ENCODE data around the gene DPP8.

DPP8 gene

DNA sequence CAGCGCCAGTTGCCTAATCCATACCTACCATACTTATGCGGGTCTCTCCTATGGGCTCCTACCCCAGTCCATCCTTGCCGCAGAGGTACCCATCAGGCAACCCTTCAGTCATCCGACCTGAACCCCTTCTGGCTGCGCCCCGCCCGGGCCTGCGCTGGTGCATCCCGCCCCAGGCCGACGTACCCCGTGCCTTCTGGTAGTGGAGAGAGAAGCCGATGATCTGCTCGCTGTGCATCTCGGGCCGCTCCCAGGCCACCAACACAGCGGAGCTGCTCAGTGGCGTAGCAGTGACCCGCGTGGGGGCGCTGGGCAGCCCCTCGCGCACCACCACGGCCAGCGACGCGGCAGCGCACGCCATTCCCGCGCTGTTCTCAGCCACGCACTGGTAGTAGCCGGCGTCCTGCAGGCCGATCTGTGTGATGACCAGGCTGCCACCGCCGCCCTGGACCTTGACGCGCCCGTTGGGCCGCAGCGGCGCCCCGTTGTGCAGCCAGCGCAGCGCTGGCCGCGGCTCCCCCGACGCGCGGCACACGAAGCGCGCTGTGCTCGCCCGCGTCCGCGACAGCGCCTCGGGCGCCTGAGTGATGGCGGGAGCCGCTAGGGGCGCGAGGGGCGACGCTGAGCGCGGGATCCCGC, 121.8 kb downstream of the DPP8 start:
- peak overlapping the region; percentile 43 for H3K9ac ChIP-seq (ENCODE audit: low read length)
- DNase-seq: no peak
- H3K4me2 ChIP-seq (ENCODE audit: low read length): peak overlapping the region; percentile 41
- no peaks in the 10 kb centered on the region for H3K79me2 ChIP-seq (ENCODE audit: control insufficient read depth, insufficient read depth, low read length)
- H3K18ac ChIP-seq (ENCODE audit: low read length): no peak overlapping the region
- H4K5ac ChIP-seq (ENCODE audit: low read length): no peak overlapping the region
- H3K36me3 ChIP-seq (ENCODE audit: control insufficient read depth, insufficient read depth, low read length): no peaks in the 10 kb centered on the region
- H2BK120ac ChIP-seq (ENCODE audit: low read depth, low read length): no peak overlapping the region
- no peak overlapping the region for H3K23ac ChIP-seq (ENCODE audit: low read length)
- no peak overlapping the region for H3K4me3 ChIP-seq (ENCODE audit: low read length)
- no peaks in the 10 kb centered on the region for H3K79me1 ChIP-seq (ENCODE audit: low read length)
- H3K4ac ChIP-seq (ENCODE audit: low read depth, low read length): no peak overlapping the region
- H2BK15ac ChIP-seq (replicated peaks; ENCODE audit: low read depth): no peak overlapping the region
- peaks cover 14% of the 10 kb centered on the region for H3K27me3 ChIP-seq (ENCODE audit: insufficient read depth, low read length, poor library complexity)
- no peak overlapping the region for H3K27ac ChIP-seq (ENCODE audit: low read depth, low read length)
- no peaks in the 10 kb centered on the region for H3K4me1 ChIP-seq (ENCODE audit: control insufficient read depth, low read depth, low read length)
- no CpG with 5 or more reads among the region's 72 CpGs for WGBS (ENCODE audit: extremely low coverage, insufficient coverage, low lambda C conversion rate)
- H2AK5ac ChIP-seq (ENCODE audit: low read length): no peak overlapping the region
- peak overlapping the region; percentile 69 for H3K56ac ChIP-seq (ENCODE audit: low read length)
- H2BK5ac ChIP-seq (ENCODE audit: low read length): no peak overlapping the region
- no peak overlapping the region for H4K8ac ChIP-seq (ENCODE audit: low read depth, low read length)

GRCh38 chr15:65394936-65395335, 122.6 kb downstream of the DPP8 start:
- H2BK5ac ChIP-seq (ENCODE audit: low read length): no peak overlapping the region
- H2BK120ac ChIP-seq (ENCODE audit: low read depth, low read length): no peak overlapping the region
- H4K8ac ChIP-seq (ENCODE audit: low read depth, low read length): no peak overlapping the region
- no peak overlapping the region for H3K4ac ChIP-seq (ENCODE audit: low read depth, low read length)
- WGBS (ENCODE audit: extremely low coverage, insufficient coverage, low lambda C conversion rate): no CpG with 5 or more reads among the region's 9 CpGs
- H3K79me1 ChIP-seq (ENCODE audit: low read length): no peaks in the 10 kb centered on the region
- H3K27me3 ChIP-seq (ENCODE audit: insufficient read depth, low read length, poor library complexity): peaks cover 14% of the 10 kb centered on the region
- no peak overlapping the region for H3K56ac ChIP-seq (ENCODE audit: low read length)
- no peak overlapping the region for H3K18ac ChIP-seq (ENCODE audit: low read length)
- no peak for DNase-seq
- H3K4me2 ChIP-seq (ENCODE audit: low read length): no peak overlapping the region
- H3K4me3 ChIP-seq (ENCODE audit: low read length): no peak overlapping the region
- no peak overlapping the region for H3K27ac ChIP-seq (ENCODE audit: low read depth, low read length)
- no peak overlapping the region for H2AK5ac ChIP-seq (ENCODE audit: low read length)
- no peak overlapping the region for H3K9ac ChIP-seq (ENCODE audit: low read length)
- H3K4me1 ChIP-seq (ENCODE audit: control insufficient read depth, low read depth, low read length): no peaks in the 10 kb centered on the region
- no peak overlapping the region for H4K5ac ChIP-seq (ENCODE audit: low read length)
- no peaks in the 10 kb centered on the region for H3K36me3 ChIP-seq (ENCODE audit: control insufficient read depth, insufficient read depth, low read length)
- no peaks in the 10 kb centered on the region for H3K79me2 ChIP-seq (ENCODE audit: control insufficient read depth, insufficient read depth, low read length)
- no peak overlapping the region for H2BK15ac ChIP-seq (replicated peaks; ENCODE audit: low read depth)
- H3K23ac ChIP-seq (ENCODE audit: low read length): no peak overlapping the region

DNA sequence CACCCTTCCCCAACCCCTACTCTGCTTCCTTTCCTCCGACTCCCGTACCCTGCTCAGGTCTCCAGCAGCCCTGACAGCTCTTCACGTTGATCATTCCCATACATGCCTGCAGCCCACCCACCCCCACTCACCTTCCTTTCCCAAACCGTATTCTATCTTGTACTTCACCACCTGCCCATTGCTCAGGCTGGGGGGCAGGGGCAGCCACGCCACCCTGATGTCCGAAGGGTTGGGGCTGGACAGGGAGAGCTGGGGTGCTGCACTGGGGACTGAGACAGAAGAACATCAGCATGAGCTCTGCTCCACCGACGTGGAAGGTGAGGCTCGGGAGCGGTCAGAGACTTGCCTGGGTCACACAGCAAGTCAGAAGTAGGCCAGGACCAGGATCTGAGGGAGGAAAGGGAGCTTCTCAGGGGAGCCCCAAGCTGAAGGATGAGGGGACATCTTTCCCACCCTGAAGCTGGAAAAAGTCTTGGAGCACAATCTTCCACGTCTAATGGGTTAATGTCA, 123.2 kb downstream of the DPP8 start:
- Histone ChIP-seq H3K4me2 (ENCODE audit: low read length) (no peak overlapping the region), H3K18ac (ENCODE audit: low read length) (no peak overlapping the region), H3K79me2 (ENCODE audit: control insufficient read depth, insufficient read depth, low read length) (no peaks in the 10 kb centered on the region), H2AK5ac (ENCODE audit: low read length) (no peak overlapping the region), H3K9ac (ENCODE audit: low read length) (no peak overlapping the region), H3K4ac (ENCODE audit: low read depth, low read length) (no peak overlapping the region), H2BK5ac (ENCODE audit: low read length) (no peak overlapping the region), H3K56ac (ENCODE audit: low read length) (no peak overlapping the region), H3K27ac (ENCODE audit: low read depth, low read length) (no peak overlapping the region), H3K23ac (ENCODE audit: low read length) (no peak overlapping the region), H3K79me1 (ENCODE audit: low read length) (no peaks in the 10 kb centered on the region), H3K36me3 (ENCODE audit: control insufficient read depth, insufficient read depth, low read length) (no peaks in the 10 kb centered on the region), H3K4me3 (ENCODE audit: low read length) (no peak overlapping the region), H3K4me1 (ENCODE audit: control insufficient read depth, low read depth, low read length) (no peaks in the 10 kb centered on the region), H4K5ac (ENCODE audit: low read length) (no peak overlapping the region), H2BK15ac (replicated peaks; ENCODE audit: low read depth) (no peak overlapping the region), H4K8ac (ENCODE audit: low read depth, low read length) (no peak overlapping the region), H3K27me3 (ENCODE audit: insufficient read depth, low read length, poor library complexity) (peaks cover 14% of the 10 kb centered on the region), H2BK120ac (ENCODE audit: low read depth, low read length) (no peak overlapping the region)
- no CpG with 5 or more reads among the region's 11 CpGs for WGBS (ENCODE audit: extremely low coverage, insufficient coverage, low lambda C conversion rate)
- DNase-seq: no peak

DNA sequence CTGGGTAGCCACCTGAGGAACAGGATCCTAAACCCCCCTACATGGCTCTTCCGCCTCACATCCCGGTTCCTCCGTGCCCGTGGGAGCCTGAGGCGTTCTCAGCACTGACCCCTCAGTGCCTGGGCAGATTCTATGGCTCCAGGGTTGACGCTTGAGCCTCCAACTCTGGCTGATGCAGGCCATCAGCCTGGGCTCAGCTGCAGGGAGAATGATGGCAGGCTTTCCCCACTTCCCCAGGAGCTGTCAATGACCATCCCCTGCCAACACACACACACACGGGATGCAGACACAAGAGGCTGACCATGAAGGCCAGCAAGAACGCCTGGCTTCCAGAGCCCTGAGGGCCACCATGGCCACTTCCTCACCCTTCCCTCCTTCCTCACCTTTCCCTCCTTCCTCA, 123.9 kb downstream of the DPP8 start:
- no peak overlapping the region for H3K4ac ChIP-seq (ENCODE audit: low read depth, low read length)
- no peak overlapping the region for H2AK5ac ChIP-seq (ENCODE audit: low read length)
- H3K4me1 ChIP-seq (ENCODE audit: control insufficient read depth, low read depth, low read length): no peaks in the 10 kb centered on the region
- no peak overlapping the region for H4K8ac ChIP-seq (ENCODE audit: low read depth, low read length)
- H3K79me1 ChIP-seq (ENCODE audit: low read length): no peaks in the 10 kb centered on the region
- H3K56ac ChIP-seq (ENCODE audit: low read length): no peak overlapping the region
- no peak overlapping the region for H3K9ac ChIP-seq (ENCODE audit: low read length)
- no peak overlapping the region for H3K23ac ChIP-seq (ENCODE audit: low read length)
- WGBS (ENCODE audit: extremely low coverage, insufficient coverage, low lambda C conversion rate): no CpG with 5 or more reads among the region's 8 CpGs
- H3K36me3 ChIP-seq (ENCODE audit: control insufficient read depth, insufficient read depth, low read length): no peaks in the 10 kb centered on the region
- no peak overlapping the region for H3K27ac ChIP-seq (ENCODE audit: low read depth, low read length)
- H2BK15ac ChIP-seq (replicated peaks; ENCODE audit: low read depth): no peak overlapping the region
- no peak overlapping the region for H3K4me3 ChIP-seq (ENCODE audit: low read length)
- no peak overlapping the region for H2BK5ac ChIP-seq (ENCODE audit: low read length)
- no peak overlapping the region for H3K4me2 ChIP-seq (ENCODE audit: low read length)
- H3K27me3 ChIP-seq (ENCODE audit: insufficient read depth, low read length, poor library complexity): peaks cover 14% of the 10 kb centered on the region
- no peak for DNase-seq
- H4K5ac ChIP-seq (ENCODE audit: low read length): no peak overlapping the region
- no peak overlapping the region for H2BK120ac ChIP-seq (ENCODE audit: low read depth, low read length)
- H3K79me2 ChIP-seq (ENCODE audit: control insufficient read depth, insufficient read depth, low read length): no peaks in the 10 kb centered on the region
- H3K18ac ChIP-seq (ENCODE audit: low read length): no peak overlapping the region

- H3K23ac ChIP-seq (ENCODE audit: low read length): no peak overlapping the region
Observed at GRCh38 chr15:65393091-65393490, 124.4 kb downstream of the DPP8 start.

More at GRCh38 chr15:65393091-65393490, 124.4 kb downstream of the DPP8 start:
- Histone ChIP-seq H2BK5ac (ENCODE audit: low read length) (no peak overlapping the region), H2BK120ac (ENCODE audit: low read depth, low read length) (no peak overlapping the region), H3K9ac (ENCODE audit: low read length) (no peak overlapping the region), H2BK15ac (replicated peaks; ENCODE audit: low read depth) (no peak overlapping the region), H3K4me3 (ENCODE audit: low read length) (no peak overlapping the region), H3K79me1 (ENCODE audit: low read length) (no peaks in the 10 kb centered on the region), H3K4me2 (ENCODE audit: low read length) (no peak overlapping the region), H3K36me3 (ENCODE audit: control insufficient read depth, insufficient read depth, low read length) (no peaks in the 10 kb centered on the region), H3K56ac (ENCODE audit: low read length) (no peak overlapping the region), H3K79me2 (ENCODE audit: control insufficient read depth, insufficient read depth, low read length) (no peaks in the 10 kb centered on the region), H3K27ac (ENCODE audit: low read depth, low read length) (no peak overlapping the region), H3K4me1 (ENCODE audit: control insufficient read depth, low read depth, low read length) (no peaks in the 10 kb centered on the region), H3K18ac (ENCODE audit: low read length) (no peak overlapping the region), H3K4ac (ENCODE audit: low read depth, low read length) (no peak overlapping the region), H3K27me3 (ENCODE audit: insufficient read depth, low read length, poor library complexity) (peaks cover 14% of the 10 kb centered on the region), H4K5ac (ENCODE audit: low read length) (no peak overlapping the region), H4K8ac (ENCODE audit: low read depth, low read length) (no peak overlapping the region), H2AK5ac (ENCODE audit: low read length) (no peak overlapping the region)
- no CpG with 5 or more reads among the region's 13 CpGs for WGBS (ENCODE audit: extremely low coverage, insufficient coverage, low lambda C conversion rate)
- no peak for DNase-seq
